Epidermal melanocyte (primary cell): ENCODE data around the gene MARS1.
"Not testable (repeated sequence)": the region's sequence is repeated elsewhere in the genome, so short reads cannot be mapped to it uniquely, and the experiment has no call there.

Experiments used
- DNase-seq: peaks from one replicate; pipeline ENCODE4 v3.0.0; 2011; ENCODE audit warnings: low spot score; ENCODE audit not compliant: insufficient read length

Gene MARS1

DNA sequence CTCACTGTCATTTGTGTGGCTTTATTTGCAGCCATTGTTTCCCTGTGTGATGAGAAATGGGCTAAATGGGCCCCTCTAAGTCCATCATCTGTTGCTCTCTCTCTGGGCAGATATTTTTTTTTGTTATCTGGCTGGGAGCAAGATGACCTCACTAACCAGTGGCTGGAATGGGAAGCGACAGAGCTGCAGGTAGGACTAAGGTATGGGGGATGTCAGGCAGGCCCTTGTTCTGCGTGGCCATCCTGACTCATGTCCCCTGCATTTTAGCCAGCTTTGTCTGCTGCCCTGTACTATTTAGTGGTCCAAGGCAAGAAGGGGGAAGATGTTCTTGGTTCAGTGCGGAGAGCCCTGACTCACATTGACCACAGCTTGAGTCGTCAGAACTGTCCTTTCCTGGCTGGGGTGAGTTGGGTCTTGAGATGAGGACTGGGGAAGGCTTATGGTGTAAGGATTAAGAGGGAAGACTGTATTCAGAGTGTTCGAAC, 1.3 kb downstream of the MARS1 start:
- no peak for DNase-seq

DNA sequence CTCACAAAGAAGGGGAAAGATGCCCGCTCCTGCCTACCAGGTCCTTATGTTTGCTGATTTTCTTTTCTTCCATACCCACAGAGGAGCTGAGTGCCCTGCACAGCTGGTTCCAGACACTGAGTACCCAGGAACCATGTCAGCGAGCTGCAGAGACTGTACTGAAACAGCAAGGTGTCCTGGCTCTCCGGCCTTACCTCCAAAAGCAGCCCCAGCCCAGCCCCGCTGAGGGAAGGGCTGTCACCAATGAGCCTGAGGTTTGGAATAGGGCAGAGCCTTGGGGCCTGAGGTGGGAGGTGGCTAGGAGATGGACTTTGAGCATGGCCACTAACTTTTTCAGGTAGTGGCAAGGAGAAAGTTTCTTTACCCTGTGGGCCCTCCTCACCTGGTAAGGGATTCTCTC, 2.3 kb downstream of the MARS1 start:
- no peak for DNase-seq

DNA sequence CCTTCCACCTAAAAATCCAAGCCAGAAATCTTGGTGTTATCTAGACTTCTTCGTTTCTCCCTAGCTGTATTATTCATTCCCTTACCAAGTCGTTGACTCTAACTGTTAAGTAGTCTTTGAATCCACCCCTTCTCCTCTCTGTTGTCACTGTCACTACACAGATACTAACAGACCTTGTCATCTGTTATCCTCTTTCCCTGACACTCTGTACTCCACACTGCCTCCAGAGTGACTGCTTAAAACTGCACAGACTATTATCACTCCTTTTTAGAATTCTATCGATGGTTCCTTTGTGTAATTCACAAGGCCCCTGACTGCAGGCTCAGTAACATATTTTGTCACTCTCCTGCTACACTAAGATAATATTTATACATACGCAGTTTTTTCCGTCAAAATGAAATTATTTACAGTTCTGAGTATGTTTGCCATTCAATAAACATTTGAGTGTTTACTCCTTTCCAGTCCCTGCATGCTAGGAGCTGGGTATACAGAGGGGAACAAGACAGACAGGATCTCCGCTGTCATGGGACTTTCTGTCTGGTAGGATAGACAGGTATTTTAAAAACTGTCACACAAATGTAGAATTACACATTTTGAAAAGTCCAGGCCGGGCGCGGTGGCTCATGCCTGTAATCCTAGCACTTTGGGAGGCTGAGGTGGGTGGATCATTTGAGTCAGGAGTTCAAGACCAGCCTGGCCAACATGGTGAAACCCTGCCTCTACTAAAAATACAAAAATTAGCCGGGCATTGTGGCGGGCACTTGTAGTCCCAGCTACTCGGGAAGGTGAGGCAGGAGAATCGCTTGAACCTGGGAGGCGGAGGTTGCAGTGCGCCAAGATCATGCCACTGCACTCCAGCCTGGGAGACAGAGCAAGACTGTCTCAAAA, 3.8 kb downstream of the MARS1 start:
- no peak for DNase-seq

DNA sequence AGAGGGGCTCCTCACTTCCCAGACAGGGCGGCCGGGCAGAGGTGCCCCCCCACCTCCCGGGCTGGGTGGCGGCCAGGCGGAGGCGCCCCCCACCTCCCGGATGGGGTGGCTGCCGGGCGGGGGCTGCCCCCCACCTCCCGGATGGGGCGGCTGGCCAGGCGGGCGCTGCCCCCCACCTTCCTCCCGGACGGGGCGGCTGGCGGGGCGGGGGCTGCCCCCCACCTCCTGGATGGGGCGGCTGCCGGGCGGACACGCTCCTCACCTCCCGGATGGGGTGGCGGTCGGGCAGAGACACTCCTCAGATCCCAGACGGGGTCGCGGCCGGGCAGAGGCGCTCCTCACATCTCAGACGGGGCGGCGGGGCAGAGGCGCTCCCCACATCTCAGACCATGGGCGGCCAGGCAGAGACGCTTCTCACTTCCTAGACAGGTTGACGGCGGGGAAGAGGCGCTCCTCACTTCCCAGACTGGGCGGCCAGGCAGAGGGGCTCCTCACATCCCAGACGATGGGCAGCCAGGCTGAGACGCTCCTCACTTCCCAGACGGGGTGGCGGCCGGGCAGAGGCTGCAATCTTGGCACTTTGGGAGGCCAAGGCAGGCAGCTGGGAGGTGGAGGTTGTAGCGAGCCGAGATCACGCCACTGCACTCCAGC, 7.3 kb downstream of the MARS1 start:
- DNase-seq: not testable (repeated sequence)

DNA sequence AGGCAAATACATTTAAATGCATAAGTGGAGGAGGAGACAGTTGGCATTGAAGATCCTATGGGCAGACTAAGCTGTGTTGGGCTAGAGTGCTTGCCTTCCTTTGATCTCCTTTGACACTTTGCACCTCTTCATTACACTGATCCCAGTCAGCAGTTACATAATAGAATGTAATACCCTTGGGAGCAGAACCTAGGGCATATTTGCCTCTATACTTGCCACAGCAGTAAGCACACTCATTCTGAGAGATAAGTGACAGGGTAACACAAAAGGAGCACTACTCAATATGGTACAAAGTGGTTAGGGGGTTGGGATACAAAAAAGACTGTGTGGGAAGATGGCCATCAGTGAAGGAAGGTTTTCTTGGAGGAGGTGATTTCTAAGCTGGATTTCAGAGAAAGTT, 9.0 kb downstream of the MARS1 start:
- no peak for DNase-seq

DNA sequence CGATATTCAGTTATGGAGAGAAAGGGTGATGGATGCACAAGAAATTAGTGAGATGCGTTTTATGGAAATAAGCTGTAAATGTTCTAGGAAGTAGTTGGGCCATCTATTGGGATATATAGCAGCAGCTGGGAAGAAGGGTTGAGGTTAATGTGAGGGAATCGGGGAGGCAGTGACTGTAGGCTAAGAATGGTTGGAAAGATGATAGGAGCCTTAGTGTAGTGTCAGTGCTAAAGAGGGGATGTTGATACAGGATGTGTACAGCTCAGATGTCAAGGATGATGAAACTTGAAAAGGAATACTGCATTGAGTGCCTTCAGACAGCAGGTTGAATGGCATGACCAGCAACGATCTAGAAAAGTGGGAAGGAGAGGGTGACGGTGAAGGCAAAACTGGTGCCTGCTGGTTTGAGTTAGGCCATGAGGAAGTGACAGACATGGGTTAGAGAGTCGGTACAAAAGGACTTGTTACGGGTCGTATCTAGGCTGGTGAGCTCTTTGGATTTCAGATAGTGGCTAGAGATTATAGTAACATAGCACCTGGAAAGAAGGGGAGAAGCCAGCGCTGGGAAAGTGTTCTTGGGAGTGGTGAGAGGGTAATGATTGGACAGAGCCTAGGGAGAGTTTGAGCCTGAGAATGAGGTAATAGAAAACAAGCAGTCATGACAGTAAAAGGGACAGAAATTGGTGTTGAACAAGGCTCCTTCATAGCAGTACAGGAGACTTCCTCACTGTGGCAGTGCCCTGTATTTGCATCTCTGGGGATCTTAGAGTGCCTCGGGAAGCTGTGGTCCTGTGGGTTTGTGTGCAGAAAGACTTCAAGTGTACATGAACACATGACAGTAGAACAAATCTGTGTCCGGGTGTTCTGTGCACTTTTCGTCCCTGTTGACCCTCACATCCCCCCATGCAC, 9.6 kb downstream of the MARS1 start:
- no peak for DNase-seq

DNA sequence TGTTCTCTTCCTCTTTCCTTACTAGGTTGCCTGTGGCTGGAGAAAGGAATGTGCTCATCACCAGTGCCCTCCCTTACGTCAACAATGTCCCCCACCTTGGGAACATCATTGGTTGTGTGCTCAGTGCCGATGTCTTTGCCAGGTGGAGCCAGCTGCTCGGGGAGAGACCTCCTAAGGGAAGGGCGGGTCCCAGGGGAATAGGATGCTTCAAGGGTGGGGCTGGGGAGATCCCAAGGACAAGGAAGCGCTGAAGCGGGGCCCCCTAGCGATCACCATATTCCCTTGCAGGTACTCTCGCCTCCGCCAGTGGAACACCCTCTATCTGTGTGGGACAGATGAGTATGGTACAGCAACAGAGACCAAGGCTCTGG, 10.2 kb downstream of the MARS1 start:
- DNase-seq: no peak

DNA sequence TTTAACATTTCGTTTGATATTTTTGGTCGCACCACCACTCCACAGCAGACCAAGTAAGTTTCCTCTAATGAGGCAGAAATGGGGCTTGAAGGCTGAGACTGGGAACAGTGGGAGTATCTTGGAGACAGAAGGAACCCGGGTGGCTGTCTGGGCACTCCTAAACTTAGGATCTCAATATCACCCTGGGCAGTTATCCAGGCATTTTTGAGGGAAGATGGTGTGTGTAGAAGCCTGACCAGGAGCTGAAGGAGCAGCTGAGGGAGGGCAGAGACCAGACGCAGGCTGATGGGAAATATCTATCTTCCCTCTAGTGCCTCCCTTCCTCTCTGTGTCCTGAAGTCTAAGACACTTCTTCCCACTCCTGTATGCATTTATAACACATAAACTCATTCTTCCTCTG, 10.7 kb downstream of the MARS1 start:
- DNase-seq: no peak

DNA sequence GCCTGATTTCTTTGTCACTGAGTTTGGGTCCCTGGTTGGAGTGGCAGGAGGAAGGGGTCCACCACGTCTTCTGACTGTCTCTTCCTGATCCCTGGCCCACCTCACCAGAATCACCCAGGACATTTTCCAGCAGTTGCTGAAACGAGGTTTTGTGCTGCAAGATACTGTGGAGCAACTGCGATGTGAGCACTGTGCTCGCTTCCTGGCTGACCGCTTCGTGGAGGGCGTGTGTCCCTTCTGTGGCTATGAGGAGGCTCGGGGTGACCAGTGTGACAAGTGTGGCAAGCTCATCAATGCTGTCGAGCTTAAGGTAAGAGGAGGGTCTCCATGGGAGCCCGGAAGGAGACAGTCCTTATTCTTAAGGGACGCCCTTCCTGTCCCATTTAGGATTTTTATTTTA, 12.3 kb downstream of the MARS1 start:
- no peak for DNase-seq

DNA sequence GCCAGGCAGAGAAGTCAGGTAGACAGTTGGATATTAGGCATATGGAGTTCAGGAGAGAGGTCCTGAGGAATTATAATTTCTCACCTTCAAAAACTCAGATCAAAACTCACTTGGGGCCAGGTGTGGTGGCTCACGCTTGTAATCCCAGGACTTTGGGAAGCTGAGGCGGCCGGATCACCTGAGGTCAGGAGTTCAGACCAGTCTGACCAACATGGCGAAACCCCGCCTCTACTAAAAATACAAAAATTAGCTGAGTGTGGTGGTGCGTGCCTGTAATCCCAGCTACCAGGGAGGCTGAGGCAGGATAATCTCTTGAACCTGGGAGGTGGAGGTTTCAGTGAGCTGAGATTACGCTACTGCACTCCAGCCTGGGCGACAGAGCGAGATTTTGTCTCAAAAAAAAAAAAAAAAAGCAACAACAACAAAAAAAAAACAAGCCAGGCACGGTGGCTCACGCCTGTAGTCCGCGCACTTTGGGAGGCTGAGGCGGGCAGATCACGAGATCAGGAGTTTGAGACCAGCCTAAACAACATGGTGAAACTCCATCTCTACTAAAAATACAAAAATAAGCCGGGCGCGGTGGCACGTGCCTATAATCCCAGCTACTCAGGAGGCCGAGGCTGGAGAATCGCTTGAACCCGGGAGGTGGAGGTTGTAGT, 14.6 kb downstream of the MARS1 start:
- not testable (repeated sequence) for DNase-seq

DNA sequence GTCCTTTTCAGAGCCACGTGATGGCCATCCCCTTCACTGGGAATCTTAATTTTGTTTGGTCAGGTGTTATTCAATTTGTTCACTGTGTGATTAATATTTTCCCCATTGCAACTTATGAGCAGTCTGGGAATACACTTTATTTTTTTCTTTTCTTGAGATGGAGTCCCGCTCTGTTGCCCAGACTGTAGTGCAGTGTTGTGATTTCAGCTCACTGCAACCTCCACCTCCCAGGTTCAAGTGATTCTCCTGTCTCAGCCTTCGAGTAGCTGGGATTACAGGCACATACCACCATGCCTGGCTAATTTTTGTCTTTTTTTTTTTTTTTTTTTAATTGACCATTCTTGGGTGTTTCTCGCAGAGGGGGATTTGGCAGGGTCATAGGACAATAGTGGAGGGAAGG, 18.7 kb downstream of the MARS1 start:
- DNase-seq: not testable (repeated sequence)

DNA sequence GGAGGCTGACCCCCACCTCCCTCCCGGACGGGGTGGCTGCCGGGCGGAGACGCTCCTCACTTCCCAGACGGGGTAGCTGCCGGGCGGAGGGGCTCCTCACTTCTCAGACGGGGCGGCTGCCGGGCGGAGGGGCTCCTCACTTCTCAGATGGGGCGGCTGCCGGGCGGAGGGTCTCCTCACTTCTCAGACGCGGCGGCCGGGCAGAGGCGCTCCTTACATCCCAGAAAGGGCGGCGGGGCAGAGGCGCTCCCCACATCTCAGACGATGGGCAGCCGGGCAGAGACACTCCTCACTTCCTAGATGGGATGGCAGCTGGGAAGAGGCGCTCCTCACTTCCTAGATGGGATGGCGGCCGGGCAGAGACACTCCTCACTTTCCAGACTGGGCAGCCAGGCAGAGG, 19.9 kb downstream of the MARS1 start:
- not testable (repeated sequence) for DNase-seq

DNA sequence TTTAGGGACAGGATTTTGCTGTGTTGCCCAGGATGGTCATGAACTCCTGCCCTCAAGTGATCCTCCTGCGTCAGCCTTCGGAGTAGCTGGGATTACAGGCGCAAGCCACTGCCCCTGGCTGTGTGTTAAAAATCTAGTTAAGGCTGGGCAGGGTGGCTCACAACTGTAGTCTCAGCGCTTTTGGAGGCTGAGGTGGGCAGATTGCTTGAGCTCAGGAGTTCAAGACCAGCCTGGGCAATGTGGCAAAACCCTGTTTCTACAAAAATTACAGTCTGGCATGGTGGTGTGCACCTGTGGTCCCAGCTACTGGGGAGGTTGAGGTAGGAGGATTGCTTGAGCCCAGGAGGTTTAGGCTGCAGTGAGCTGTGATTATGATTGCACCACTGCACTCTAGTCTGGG, 23.3 kb downstream of the MARS1 start:
- no peak for DNase-seq

DNA sequence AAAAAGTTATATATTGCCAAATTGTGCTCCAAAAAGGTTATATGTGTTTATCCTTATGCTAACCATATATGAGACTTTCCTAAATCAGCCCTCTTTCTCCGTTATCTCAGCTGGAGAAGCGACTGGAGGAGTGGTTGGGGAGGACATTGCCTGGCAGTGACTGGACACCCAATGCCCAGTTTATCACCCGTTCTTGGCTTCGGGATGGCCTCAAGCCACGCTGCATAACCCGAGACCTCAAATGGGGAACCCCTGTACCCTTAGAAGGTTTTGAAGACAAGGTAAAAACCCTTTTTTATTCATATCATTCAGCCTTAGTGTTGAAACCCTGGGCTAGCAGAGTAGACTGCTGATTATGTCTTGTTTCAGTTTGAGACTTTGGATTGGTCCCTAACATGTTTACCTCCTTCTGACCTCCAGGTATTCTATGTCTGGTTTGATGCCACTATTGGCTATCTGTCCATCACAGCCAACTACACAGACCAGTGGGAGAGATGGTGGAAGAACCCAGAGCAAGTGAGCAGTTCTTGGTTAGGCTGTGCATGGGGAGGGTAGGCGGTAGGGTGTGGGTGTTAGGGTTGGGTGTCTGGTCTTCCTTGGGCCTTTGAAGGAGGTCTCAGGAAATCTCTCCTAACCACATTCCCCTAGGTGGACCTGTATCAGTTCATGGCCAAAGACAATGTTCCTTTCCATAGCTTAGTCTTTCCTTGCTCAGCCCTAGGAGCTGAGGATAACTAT, 23.9 kb downstream of the MARS1 start:
- DNase-seq: no peak

DNA sequence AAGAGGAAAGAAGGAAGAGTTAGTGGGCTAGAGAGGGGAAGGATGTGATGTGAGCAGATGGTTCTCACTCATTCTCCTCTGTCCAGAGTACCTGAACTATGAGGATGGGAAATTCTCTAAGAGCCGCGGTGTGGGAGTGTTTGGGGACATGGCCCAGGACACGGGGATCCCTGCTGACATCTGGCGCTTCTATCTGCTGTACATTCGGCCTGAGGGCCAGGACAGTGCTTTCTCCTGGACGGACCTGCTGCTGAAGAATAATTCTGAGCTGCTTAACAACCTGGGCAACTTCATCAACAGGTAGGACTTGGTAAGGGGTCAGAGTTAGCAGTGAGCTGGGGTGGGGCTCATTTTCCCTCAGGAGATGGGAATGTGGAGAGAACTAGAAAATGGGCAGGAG, 24.8 kb downstream of the MARS1 start:
- no peak for DNase-seq

DNA sequence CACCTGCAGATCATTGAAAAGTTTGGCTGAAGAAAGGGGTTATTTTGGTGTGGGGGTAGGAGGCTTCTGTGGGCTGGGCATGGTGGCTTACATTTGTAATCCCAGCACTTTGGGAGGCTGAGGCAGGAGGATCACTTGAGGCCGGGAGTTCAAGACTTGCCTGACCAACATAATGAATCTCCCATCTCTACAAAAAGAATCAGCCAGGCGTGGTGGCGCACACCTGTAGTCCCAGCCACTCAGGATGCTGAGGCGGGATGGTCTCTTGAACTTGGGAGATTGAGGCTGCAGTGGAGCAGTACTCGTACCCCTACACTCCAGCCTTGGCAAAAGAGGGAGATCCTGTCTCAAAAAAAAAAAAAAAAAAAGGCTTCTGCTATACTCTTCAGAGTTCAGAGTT, 25.4 kb downstream of the MARS1 start:
- DNase-seq: no peak

DNA sequence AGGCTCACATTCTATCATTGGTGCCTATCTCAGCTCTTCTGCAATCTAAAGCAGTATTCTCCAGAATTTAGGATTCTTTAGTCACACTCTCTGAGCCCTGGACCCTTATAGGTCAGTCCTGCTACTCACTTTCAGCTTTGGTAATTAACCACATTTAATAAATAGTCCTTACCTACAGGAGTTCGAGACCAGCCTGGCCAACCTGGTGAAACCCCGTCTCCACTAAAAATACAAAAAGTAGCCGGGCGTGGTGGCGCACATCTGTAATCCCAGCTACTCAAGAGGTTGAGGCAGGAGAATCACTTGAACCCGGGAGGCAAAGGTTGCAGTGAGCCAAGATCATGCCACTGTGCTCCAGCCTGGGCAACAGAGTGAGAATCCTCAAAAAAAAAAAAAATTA, 25.8 kb downstream of the MARS1 start:
- not testable (repeated sequence) for DNase-seq

DNA sequence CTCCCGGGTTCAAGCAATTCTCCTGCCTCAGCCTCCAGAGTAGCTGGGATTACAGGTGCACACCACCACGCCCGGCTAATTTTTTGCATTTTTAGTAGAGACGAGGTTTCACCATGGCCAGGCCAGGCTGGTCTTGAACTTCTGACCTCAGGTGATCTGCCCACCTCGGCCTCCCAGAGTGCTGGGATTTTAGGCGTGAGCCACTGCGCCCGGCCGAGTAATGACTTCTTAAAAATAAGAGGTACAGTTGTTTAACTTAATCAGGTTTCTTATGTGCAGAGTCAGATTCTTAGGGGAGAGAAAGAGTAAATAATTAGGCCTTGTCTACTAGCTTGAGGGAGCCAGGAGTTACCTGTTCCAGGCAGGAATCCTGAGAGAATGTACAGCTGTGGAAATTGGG, 26.4 kb downstream of the MARS1 start:
- not testable (repeated sequence) for DNase-seq

DNA sequence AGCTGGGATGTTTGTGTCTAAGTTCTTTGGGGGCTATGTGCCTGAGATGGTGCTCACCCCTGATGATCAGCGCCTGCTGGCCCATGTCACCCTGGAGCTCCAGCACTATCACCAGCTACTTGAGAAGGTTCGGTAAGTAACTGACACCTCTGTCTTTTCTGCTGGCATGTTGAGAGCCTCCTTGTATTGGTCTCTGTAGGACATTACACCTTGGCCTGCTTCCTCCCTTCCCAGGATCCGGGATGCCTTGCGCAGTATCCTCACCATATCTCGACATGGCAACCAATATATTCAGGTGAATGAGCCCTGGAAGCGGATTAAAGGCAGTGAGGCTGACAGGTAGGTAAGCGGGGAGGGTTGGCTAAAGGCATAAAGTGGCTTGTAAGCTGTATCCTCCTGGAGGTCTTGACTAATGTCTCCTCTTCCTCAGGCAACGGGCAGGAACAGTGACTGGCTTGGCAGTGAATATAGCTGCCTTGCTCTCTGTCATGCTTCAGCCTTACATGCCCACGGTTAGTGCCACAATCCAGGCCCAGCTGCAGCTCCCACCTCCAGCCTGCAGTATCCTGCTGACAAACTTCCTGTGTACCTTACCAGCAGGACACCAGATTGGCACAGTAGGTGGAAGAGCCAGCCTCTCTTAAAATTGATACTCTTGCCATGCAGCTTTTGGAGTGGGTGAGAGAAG, 27.0 kb downstream of the MARS1 start:
- DNase-seq: no peak

DNA sequence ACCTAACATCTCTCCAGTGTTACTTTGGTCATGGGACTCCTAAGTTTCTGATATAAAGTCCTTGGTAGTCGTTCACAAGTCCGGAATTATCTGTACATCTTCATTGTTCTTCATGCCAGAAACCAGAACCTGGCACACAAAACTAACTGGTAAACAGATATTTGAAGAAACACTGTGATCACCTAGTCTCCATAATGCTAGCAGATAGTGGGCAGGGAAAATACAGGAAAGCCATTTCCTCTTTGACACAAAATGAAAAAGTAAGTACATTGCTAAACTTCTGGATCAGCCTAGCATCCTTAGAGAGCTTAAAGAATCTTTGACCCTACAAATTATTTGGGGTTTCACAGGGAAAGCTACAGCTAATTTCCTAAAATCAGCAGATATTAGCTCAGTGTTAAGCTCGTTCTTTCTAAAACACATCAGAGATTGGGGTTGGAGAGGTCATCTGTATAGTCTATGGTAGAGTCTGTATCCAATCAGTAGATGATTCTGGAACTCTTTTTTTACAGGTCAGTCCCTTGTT, 27.6 kb downstream of the MARS1 start:
- DNase-seq: no peak
